ENCODE measurements around the gene KSR1.

- TF ChIP-seq CTCF (IDR thresholded peaks at IDR 0.05) (no peak), POLR2A (IDR thresholded peaks at IDR 0.05) (no peak)
Observed at GRCh38 chr17:27568811-27569210, 112.6 kb downstream of the KSR1 start.

Data from breast epithelium (tissue), 3 donors.